ENCODE results near the gene ZNF24.

- TF ChIP-seq, protein P1, sequence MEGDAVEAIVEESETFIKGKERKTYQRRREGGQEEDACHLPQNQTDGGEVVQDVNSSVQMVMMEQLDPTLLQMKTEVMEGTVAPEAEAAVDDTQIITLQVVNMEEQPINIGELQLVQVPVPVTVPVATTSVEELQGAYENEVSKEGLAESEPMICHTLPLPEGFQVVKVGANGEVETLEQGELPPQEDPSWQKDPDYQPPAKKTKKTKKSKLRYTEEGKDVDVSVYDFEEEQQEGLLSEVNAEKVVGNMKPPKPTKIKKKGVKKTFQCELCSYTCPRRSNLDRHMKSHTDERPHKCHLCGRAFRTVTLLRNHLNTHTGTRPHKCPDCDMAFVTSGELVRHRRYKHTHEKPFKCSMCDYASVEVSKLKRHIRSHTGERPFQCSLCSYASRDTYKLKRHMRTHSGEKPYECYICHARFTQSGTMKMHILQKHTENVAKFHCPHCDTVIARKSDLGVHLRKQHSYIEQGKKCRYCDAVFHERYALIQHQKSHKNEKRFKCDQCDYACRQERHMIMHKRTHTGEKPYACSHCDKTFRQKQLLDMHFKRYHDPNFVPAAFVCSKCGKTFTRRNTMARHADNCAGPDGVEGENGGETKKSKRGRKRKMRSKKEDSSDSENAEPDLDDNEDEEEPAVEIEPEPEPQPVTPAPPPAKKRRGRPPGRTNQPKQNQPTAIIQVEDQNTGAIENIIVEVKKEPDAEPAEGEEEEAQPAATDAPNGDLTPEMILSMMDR (IDR thresholded peaks at IDR 0.05): no peak
- no peak for TF ChIP-seq POLR2A (IDR thresholded peaks at IDR 0.05)
These were observed 37.5 kb downstream of the ZNF24 start for GRCh38 chr18:35306588-35307250.
